Activated CD4-positive, alpha-beta T cell treated with anti-CD3 and anti-CD28 coated beads for 36 hours (primary cell): Measurements from ENCODE around the gene CDK13. TPM values are rescaled to one million over a fixed set of nuclear protein-coding genes. Genes with fewer than 3 reads are reported as not detected.

Experiments used
- ATAC-seq: fragments of 200-7000 bp; cut with Tn5 transposase; one replicate; pipeline ENCODE4 v1.10.0; 2021; ENCODE audit warnings: mild to moderate bottlenecking, moderate library complexity
- CTCF ChIA-PET: fragments of 350-600 bp; sonication (Branson Sonifier 250); formaldehyde crosslinking; loops from one replicate; lab custom pipeline; 2021; ENCODE audit warnings: antibody characterized with exemption; lab: Charles Lee
- POLR2A ChIA-PET: fragments of 350-600 bp; sonication (Branson Sonifier 250); formaldehyde crosslinking; loops from one replicate; lab custom pipeline; 2021; ENCODE audit warnings: antibody characterized with exemption, inconsistent platforms; lab: Charles Lee
- DNase-seq: peaks from one replicate; pipeline ENCODE4 v3.0.0-alpha.2; 2020
- H3K27ac Mint-ChIP-seq: one replicate; pipeline ENCODE4 v1.8.0; 2021; ENCODE audit warnings: mixed read lengths
- H3K27me3 Mint-ChIP-seq: one replicate; pipeline ENCODE4 v1.8.0; 2021; ENCODE audit warnings: mixed read lengths
- H3K36me3 Mint-ChIP-seq: one replicate; pipeline ENCODE4 v1.8.0; 2021; ENCODE audit warnings: low read depth, mixed read lengths
- H3K4me1 Mint-ChIP-seq: one replicate; pipeline ENCODE4 v1.8.0; 2021; ENCODE audit warnings: mixed read lengths
- H3K4me3 Mint-ChIP-seq: one replicate; pipeline ENCODE4 v1.8.0; 2021; ENCODE audit warnings: mild to moderate bottlenecking, moderate library complexity, mixed read lengths
- H3K9me3 Mint-ChIP-seq: one replicate; pipeline ENCODE4 v1.8.0; 2021; ENCODE audit warnings: low read depth, mixed read lengths
- intact Hi-C, 2 experiments: fragments of 100-400 bp; cut with DNase I in 1 of 2; cut with micrococcal nuclease in 1 of 2; formaldehyde crosslinking; loops; one replicate each; pipeline versions ENCODE4 v1.14.2 to v1.15.1; 2022 to 2024; cut with DNase I, micrococcal nuclease
- total RNA-seq, 2 experiments: library from RNA; stranded (reverse); gene quantifications; one replicate each; pipeline ENCODE4 v1.2.3, GENCODE V29; 2021

CDK13 gene
- total RNA-seq, 2 experiments from 2014 or later = 34.8 to 47.6 TPM

DNA sequence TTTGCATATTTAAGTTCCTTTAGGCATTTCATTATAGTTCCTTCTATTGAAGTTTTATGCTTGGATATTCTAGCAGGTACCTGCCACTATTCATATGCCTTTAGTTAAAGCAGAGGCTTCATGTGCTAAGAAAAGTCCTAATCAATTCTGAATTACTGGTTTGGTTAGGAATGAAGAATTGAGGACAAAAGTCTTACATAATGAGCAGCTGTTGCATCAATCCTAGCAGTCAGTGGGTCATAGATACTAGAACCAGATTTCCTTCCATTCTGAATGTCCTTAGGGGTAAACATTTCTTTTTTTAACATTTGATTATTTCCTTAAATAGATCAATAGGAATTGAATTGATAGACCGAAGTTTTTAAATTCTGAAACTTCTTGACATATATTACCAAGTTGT is 59.2 kb downstream of the CDK13 start:
- Mint-ChIP-seq H3K27me3 (no peaks in the 10 kb centered on the region), H3K4me1 (peaks cover 15% of the 10 kb centered on the region), H3K9me3 (no peaks in the 10 kb centered on the region), H3K36me3 (peaks cover 26% of the 10 kb centered on the region), H3K4me3 (no peak overlapping the region), H3K27ac (no peak overlapping the region)
- ChIA-PET POLR2A (no interaction called here), CTCF (no interaction called here)
- DNase-seq (no peak), ATAC-seq (no peak)
- intact Hi-C loops = no loop called here

DNA sequence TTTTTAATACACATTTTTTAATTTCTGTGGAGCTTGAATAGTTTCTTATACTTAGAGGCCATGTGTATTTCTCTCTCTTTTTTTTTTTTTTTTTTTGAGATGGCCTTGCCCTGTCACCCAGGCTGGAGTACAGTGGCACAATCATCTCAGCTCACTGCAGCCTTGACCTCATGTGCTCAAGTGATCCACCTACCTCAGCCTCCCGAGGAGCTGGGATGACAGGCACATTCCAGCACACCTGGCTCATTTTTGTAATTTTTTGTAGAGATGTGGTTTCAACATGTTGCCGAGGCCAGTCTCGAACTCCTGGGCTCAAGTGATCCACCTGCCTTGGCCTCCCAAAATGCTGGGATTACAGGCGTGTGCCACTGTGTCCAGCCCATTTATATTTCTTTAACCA is 64.3 kb downstream of the CDK13 start:
- no peaks in the 10 kb centered on the region for H3K9me3 Mint-ChIP-seq
- ChIA-PET POLR2A (no interaction called here), CTCF (interaction anchor here (0.5 to 1.7 kb wide), 2 partner anchors 38 to 77 kb away, joined by 5 to 9 read pairs; no protein-coding TSS in a partner anchor)
- peaks cover 27% of the 10 kb centered on the region for H3K4me1 Mint-ChIP-seq
- H3K27ac Mint-ChIP-seq = no peak overlapping the region
- H3K36me3 Mint-ChIP-seq = peaks cover 30% of the 10 kb centered on the region
- DNase-seq (no peak), ATAC-seq (no peak)
- no peak overlapping the region for H3K4me3 Mint-ChIP-seq
- H3K27me3 Mint-ChIP-seq = no peaks in the 10 kb centered on the region
- intact Hi-C loops = no loop called here

DNA sequence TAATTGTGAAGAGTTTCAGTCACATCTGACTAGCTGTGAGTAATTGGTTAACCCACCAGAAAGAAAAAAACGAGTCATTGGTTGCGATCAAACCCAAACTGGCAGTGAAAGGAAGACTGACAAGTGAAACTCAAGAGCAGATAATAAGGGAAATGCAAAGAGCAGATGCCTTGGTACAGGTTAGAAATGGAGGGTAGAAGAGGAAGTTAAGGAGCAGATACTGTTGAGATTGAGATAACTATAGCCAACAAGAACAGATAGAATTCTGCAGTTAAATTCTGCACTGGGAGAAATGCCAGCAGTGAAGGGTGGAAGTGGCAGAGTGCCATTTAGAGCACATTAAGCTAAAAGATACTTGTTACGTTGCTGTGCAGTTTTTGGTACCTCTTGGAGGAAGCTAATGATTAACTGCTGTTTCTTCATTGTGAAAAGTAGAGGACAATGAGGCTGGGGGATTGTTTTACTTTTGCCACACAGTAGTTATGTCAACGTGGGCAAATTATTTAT is 65.8 kb downstream of the CDK13 start:
- H3K4me3 Mint-ChIP-seq = no peak overlapping the region
- intact Hi-C loops = no loop called here

DNA sequence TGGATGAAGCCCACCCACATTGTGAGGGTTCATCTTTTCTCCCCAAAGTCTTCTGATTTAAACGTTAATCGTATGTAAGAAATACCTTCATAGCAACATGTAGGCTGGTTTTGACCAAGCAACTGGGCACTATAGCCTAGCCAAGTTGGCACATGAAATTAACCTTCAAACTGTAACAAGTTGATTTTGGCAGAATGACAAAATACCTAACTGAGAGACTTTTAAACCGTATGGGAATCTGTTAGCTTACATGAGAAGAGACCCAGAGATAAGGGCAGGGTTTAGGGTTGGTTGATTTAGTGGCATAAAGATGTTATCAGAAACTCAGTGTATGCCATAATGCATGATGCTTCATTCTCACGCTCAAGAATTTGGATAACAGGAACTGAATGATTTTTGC is 69.5 kb downstream of the CDK13 start:
- Mint-ChIP-seq H3K36me3 (peaks cover 16% of the 10 kb centered on the region), H3K27ac (no peak overlapping the region), H3K4me3 (no peak overlapping the region), H3K9me3 (no peaks in the 10 kb centered on the region), H3K27me3 (no peaks in the 10 kb centered on the region), H3K4me1 (peaks cover 30% of the 10 kb centered on the region)
- no peak for ATAC-seq
- intact Hi-C loops = no loop called here
- no peak for DNase-seq
- POLR2A ChIA-PET = no interaction called here
- CTCF ChIA-PET = interaction anchor here (0.9 kb wide), 1 partner anchor 33 kb away, joined by 3 read pairs; no protein-coding TSS in a partner anchor

More for the DNA sequence above, 65.8 kb downstream of the CDK13 start:
- ATAC-seq (peak; percentile 94), DNase-seq (no peak)
- ChIA-PET POLR2A (interaction anchor here (0.6 kb wide), 1 partner anchor 25 kb away, joined by 3 read pairs; no protein-coding TSS in a partner anchor), CTCF (interaction anchor here (0.5 to 1.7 kb wide), 6 partner anchors 28 to 268 kb away, joined by 3 to 9 read pairs (median 4); no protein-coding TSS in a partner anchor)
- Mint-ChIP-seq H3K27me3 (no peaks in the 10 kb centered on the region), H3K4me1 (peaks cover 27% of the 10 kb centered on the region), H3K27ac (peak overlapping the region; percentile 2), H3K9me3 (no peaks in the 10 kb centered on the region), H3K36me3 (peaks cover 26% of the 10 kb centered on the region)

DNA sequence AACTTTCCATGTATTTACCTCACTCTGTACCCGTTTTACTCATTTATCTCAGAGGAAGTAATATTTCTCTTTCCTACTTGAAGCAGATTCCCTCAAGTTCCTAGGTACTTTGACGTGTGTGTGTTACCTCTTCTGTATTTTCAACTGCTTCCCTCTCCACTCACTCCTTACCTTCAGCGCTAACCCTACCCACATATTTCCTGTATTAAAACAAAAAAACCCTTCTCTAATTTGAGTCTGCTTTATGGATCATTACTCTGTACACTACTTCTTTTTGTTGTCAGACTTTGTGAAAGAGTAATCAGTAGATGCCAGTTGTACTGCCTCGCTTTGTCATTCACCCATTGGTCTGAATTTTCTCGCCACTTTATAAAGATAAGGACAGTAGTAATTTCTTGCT is 74.0 kb downstream of the CDK13 start:
- H3K27ac Mint-ChIP-seq = peak overlapping the region; percentile 40
- CTCF ChIA-PET = interaction anchor here (0.8 to 1.2 kb wide), 2 partner anchors 29 to 125 kb away, joined by 3 read pairs; no protein-coding TSS in a partner anchor
- ATAC-seq (no peak), DNase-seq (no peak)
- intact Hi-C loops = no loop called here
- POLR2A ChIA-PET = no interaction called here
- H3K36me3 Mint-ChIP-seq = peaks cover 22% of the 10 kb centered on the region
- H3K4me1 Mint-ChIP-seq = peaks cover 18% of the 10 kb centered on the region
- no peaks in the 10 kb centered on the region for H3K9me3 Mint-ChIP-seq
- no peak overlapping the region for H3K4me3 Mint-ChIP-seq
- H3K27me3 Mint-ChIP-seq = no peaks in the 10 kb centered on the region

DNA sequence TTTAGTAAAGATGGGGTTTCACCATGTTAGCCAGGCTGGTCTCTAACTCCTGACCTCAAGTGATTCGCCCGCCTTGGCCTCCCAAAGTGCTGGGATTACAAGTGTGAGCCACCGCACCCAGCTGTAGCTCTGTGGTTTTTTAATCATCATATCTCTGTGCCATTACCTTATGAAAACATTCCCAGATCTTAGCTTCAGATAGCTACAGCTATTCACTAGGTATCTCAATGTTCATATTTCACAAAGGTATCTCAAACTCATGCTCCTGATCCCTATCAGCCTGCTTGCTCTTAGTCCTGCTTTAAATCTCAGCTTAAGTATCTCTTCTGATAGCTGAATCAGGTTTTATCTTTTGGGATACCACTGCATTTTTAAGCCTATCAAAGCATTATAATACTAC is 74.8 kb downstream of the CDK13 start:
- ATAC-seq (no peak), DNase-seq (no peak)
- H3K4me1 Mint-ChIP-seq = peaks cover 18% of the 10 kb centered on the region
- intact Hi-C loops = no loop called here
- no peak overlapping the region for H3K4me3 Mint-ChIP-seq
- ChIA-PET POLR2A (no interaction called here), CTCF (interaction anchor here (1.2 kb wide), 2 partner anchors 125 to 128 kb away, joined by 3 read pairs; no protein-coding TSS in a partner anchor)
- no peaks in the 10 kb centered on the region for H3K27me3 Mint-ChIP-seq
- H3K27ac Mint-ChIP-seq = no peak overlapping the region
- H3K9me3 Mint-ChIP-seq = no peaks in the 10 kb centered on the region
- H3K36me3 Mint-ChIP-seq = peaks cover 22% of the 10 kb centered on the region

DNA sequence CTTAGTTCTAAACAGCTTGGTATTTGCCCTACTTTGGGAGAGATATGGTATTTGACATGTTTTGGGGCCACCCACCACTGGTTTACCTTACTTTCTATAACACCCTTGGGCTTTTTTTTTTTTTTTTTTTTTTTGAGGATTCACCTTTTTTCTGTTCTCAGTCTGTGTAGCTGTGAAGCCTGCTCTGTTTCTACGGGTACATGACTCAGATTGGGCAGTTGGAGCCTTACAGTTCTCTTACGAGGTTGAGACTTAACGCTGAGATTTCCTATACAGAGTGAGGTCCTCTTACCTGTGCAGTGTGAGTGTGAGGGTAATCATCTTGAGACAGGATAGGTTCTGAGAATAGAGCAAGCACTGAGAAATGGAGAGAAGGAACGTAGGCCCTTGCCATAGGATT is 77.5 kb downstream of the CDK13 start:
- Mint-ChIP-seq H3K27ac (no peak overlapping the region), H3K9me3 (no peaks in the 10 kb centered on the region), H3K36me3 (peaks cover 29% of the 10 kb centered on the region), H3K4me3 (no peak overlapping the region), H3K27me3 (no peaks in the 10 kb centered on the region), H3K4me1 (peaks cover 25% of the 10 kb centered on the region)
- ChIA-PET CTCF (interaction anchor here (0.6 to 1.4 kb wide), 5 partner anchors 25 to 361 kb away, joined by 3 to 6 read pairs (median 4); no protein-coding TSS in a partner anchor), POLR2A (no interaction called here)
- intact Hi-C loops = no loop called here
- DNase-seq = no peak
- ATAC-seq = peak; percentile 64

DNA sequence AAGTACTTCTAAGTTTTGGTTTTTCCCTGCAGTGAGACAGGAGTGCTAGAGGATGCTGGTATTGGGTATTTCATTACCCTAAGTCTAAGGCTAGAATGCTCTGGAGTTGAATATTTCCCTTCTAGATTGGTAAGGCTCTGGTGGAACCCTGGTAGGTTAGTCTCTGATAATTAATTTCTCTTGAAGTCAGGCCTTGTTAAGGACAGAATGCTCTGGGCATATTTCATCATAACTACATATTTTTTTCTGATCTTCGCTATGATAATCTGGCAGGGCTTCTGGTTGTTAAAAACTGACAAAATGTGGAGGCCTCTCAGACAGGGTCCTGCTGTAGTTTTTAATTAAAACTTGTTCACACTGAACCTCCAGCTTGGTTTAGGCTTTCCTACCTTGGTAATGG is 83.8 kb downstream of the CDK13 start:
- ATAC-seq (no peak), DNase-seq (no peak)
- H3K27ac Mint-ChIP-seq = no peak overlapping the region
- intact Hi-C loops = no loop called here
- peaks cover 24% of the 10 kb centered on the region for H3K4me1 Mint-ChIP-seq
- H3K36me3 Mint-ChIP-seq = peaks cover 29% of the 10 kb centered on the region
- no peaks in the 10 kb centered on the region for H3K27me3 Mint-ChIP-seq
- ChIA-PET POLR2A (no interaction called here), CTCF (interaction anchor here (0.6 to 1.8 kb wide), 2 partner anchors 18 to 138 kb away, joined by 3 to 11 read pairs; no protein-coding TSS in a partner anchor)
- H3K4me3 Mint-ChIP-seq = no peak overlapping the region
- peaks cover 4% of the 10 kb centered on the region for H3K9me3 Mint-ChIP-seq

DNA sequence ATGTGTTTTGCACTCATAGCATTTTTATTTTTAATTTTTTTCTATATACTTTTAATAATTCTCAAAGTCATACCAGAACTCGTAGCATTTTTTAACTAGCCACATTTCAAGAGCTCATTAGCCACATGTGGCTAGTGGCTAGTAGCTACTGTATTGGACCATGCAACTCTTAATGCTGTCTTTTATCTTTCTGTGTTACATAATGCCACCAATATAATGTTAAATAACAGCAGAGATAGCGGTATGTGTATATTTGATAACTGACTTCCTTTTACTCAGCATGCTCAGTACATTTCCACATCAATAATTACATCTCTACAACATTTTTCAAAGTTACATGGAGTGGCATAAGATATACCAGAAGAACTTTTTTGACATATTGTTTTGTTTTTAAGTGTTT is 91.4 kb downstream of the CDK13 start:
- ChIA-PET POLR2A (no interaction called here), CTCF (no interaction called here)
- Mint-ChIP-seq H3K4me3 (no peak overlapping the region), H3K36me3 (peaks cover 9% of the 10 kb centered on the region), H3K27me3 (no peaks in the 10 kb centered on the region), H3K4me1 (peaks cover 6% of the 10 kb centered on the region), H3K9me3 (peaks cover 4% of the 10 kb centered on the region), H3K27ac (no peak overlapping the region)
- intact Hi-C loops = no loop called here
- no peak for ATAC-seq
- no peak for DNase-seq

DNA sequence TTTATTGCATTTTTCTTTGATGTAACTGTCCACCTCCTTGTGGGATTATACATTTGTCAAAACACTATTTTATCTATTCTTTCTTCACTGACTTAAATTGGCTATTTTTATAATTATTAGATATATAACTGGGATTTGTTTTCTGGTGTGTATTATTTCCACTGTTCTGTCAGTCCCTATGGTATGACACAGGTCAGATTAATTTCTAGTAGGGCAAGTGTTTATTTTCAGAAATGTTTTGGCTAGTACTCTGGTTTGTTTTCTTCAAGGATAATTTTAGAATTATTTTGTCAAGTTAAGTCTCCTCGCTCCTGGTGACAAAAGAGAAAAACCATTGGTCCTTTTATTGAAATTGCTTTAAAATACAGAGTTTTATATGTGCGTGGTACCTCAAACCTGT is 93.1 kb downstream of the CDK13 start:
- H3K36me3 Mint-ChIP-seq = peaks cover 3% of the 10 kb centered on the region
- intact Hi-C loops = no loop called here
- DNase-seq (no peak), ATAC-seq (no peak)
- H3K27me3 Mint-ChIP-seq = no peaks in the 10 kb centered on the region
- ChIA-PET POLR2A (no interaction called here), CTCF (no interaction called here)
- H3K27ac Mint-ChIP-seq = no peak overlapping the region
- H3K4me3 Mint-ChIP-seq = no peak overlapping the region
- H3K4me1 Mint-ChIP-seq = no peaks in the 10 kb centered on the region
- H3K9me3 Mint-ChIP-seq = no peaks in the 10 kb centered on the region

DNA sequence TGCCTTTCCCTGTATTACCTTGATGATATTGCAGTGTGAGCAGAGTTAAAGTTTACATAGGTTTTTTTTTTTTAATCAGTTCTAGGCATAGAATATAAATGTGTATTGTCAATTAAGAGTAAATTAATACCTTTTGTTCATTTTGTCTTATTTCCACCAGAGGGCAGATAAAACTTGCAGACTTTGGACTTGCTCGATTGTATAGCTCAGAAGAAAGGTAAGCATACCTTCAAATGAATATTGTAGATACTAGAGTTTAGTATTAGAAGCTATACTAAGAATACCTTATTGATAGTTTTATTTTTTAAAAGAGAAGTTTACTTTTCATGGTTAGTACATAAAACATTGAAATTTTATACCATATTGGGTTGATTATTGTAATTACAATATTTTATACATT is 97.6 kb downstream of the CDK13 start:
- Mint-ChIP-seq H3K27me3 (no peaks in the 10 kb centered on the region), H3K9me3 (no peaks in the 10 kb centered on the region), H3K4me1 (peaks cover 2% of the 10 kb centered on the region), H3K36me3 (peaks cover 3% of the 10 kb centered on the region), H3K4me3 (no peak overlapping the region), H3K27ac (no peak overlapping the region)
- CTCF ChIA-PET = interaction anchor here (1.3 to 1.4 kb wide), 2 partner anchors 32 to 152 kb away, joined by 3 read pairs; no protein-coding TSS in a partner anchor
- no peak for DNase-seq
- POLR2A ChIA-PET = no interaction called here
- ATAC-seq = no peak
- intact Hi-C loops = no loop called here

DNA sequence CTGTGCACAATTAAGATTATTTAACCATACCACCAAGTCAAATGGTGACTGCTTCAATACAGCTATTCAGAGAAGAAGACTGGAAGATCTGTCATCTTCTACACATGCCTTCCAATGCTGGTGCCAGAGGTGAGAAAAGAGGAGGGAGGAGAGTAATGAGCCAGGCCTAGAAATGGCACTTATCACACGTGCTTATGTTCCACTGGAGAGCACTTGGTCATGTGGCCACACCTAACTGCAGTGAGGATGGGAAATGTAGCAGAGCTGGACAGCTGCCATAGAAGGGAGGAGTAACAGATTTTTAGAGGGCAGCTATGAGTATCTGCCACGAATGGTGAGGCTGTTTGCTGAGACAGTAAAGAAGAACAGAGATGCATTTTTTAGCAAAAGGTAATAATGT is 107.2 kb downstream of the CDK13 start:
- POLR2A ChIA-PET = no interaction called here
- intact Hi-C loops = loop anchor here in 1 of 2 experiments (2.0 kb wide), 1 partner anchor 78 kb away; the partner anchor contains the start of genes MPLKIP and SUGCT

More for the DNA sequence above, 107.2 kb downstream of the CDK13 start:
- CTCF ChIA-PET = interaction anchor here (0.6 to 0.9 kb wide), 2 partner anchors 161 to 173 kb away, joined by 3 read pairs; no protein-coding TSS in a partner anchor
- Mint-ChIP-seq H3K4me1 (peaks cover 3% of the 10 kb centered on the region), H3K27me3 (no peaks in the 10 kb centered on the region), H3K4me3 (no peak overlapping the region), H3K27ac (no peak overlapping the region), H3K36me3 (peaks cover 7% of the 10 kb centered on the region), H3K9me3 (no peaks in the 10 kb centered on the region)
- ATAC-seq (no peak), DNase-seq (no peak)
